ENCODE results near the gene SYNPO.

SYNPO gene

GRCh38 chr5:150613991-150614660 lies 26.3 kb upstream of the SYNPO start:
- FAIRE-seq (no peak), DNase-seq (ENCODE audit: insufficient read length, low spot score) (no peak)
- no peak for TF ChIP-seq CTCF (IDR thresholded peaks at IDR 0.05; ENCODE audit: insufficient read depth, missing control alignments)

GRCh38 chr5:150614661-150615060 lies 25.8 kb upstream of the SYNPO start:
- FAIRE-seq (no peak), DNase-seq (ENCODE audit: insufficient read length, low spot score) (no peak)
- no peak for TF ChIP-seq CTCF (IDR thresholded peaks at IDR 0.05; ENCODE audit: insufficient read depth, missing control alignments)

GRCh38 chr5:150615141-150615699 lies 25.2 kb upstream of the SYNPO start:
- FAIRE-seq: no peak
- DNase-seq (ENCODE audit: insufficient read length, low spot score): peak; percentile 57
- no peak for TF ChIP-seq CTCF (IDR thresholded peaks at IDR 0.05; ENCODE audit: insufficient read depth, missing control alignments)

GRCh38 chr5:150616024-150616470 lies 24.4 kb upstream of the SYNPO start:
- FAIRE-seq (peak; percentile 79), DNase-seq (ENCODE audit: insufficient read length, low spot score) (peak; percentile 74)
- no peak for TF ChIP-seq CTCF (IDR thresholded peaks at IDR 0.05; ENCODE audit: insufficient read depth, missing control alignments)

GRCh38 chr5:150616506-150616905 lies 24.0 kb upstream of the SYNPO start:
- FAIRE-seq: no peak
- no peak for TF ChIP-seq CTCF (IDR thresholded peaks at IDR 0.05; ENCODE audit: insufficient read depth, missing control alignments)
- peak; percentile 71 for DNase-seq (ENCODE audit: insufficient read length, low spot score)

- FAIRE-seq (no peak), DNase-seq (ENCODE audit: insufficient read length, low spot score) (no peak)
- TF ChIP-seq CTCF (IDR thresholded peaks at IDR 0.05; ENCODE audit: insufficient read depth, missing control alignments): no peak
Measured at GRCh38 chr5:150618163-150618562, 22.3 kb upstream of the SYNPO start.

GRCh38 chr5:150618588-150619281 lies 21.7 kb upstream of the SYNPO start:
- FAIRE-seq (no peak), DNase-seq (ENCODE audit: insufficient read length, low spot score) (no peak)
- no peak for TF ChIP-seq CTCF (IDR thresholded peaks at IDR 0.05; ENCODE audit: insufficient read depth, missing control alignments)

Data from D721Med (cell line).